SK-N-SH (cell line): Measurements from ENCODE around the gene FKBP2. TPM values are rescaled to one million over a fixed set of nuclear protein-coding genes. Genes with fewer than 3 reads are reported as not detected.

Experiments used
- CTCF ChIA-PET: fragments of 300-600, 350-600 bp; formaldehyde crosslinking; extraction: SDS; loops from one replicate; lab custom pipeline; 2021; lab: Yijun Ruan, JAX
- POLR2A ChIA-PET: fragments of 350-600 bp; sonication (Branson Sonifier 250); formaldehyde crosslinking; extraction: SDS; loops from one replicate; lab custom pipeline; 2020; ENCODE audit warnings: antibody characterized with exemption, inconsistent platforms; lab: Yijun Ruan, JAX
- DNase-seq: peaks from one replicate; pipeline ENCODE4 v3.0.0; 2012
- H2AFZ ChIP-seq: fragments of 200-600 bp; sonication (generic); 2 replicates; pipeline ENCODE4 v1.8.1; 2016; ENCODE audit warnings: antibody characterized with exemption, mild to moderate bottlenecking, low read depth
- H3F3A ChIP-seq: fragments of 200-600 bp; sonication (generic); replicated peaks from 2 replicates; pipeline ENCODE3; 2016; ENCODE audit warnings: antibody characterized with exemption, mild to moderate bottlenecking; ENCODE audit not compliant: insufficient read depth
- H3K27ac ChIP-seq, 2 experiments: fragments of 200-500 bp in 1 of 2; fragments of 200-600 bp in 1 of 2; sonication (Bioruptor generic) in 1 of 2; sonication (generic), shearing (Covaris generic) in 1 of 2; 2 replicates each; pipeline versions ENCODE4 v1.5.1 to v1.6.1; 2014 to 2016; ENCODE audit warnings: low read depth in 2 of 2, inconsistent platforms in 1 of 2, low read length in 1 of 2, mild to moderate bottlenecking in 1 of 2, mixed read lengths in 1 of 2
- H3K27me3 ChIP-seq: fragments of 200-600 bp; sonication (generic), shearing (Covaris generic); 2 replicates; pipeline ENCODE4 v1.6.1; 2016; ENCODE audit warnings: mixed run types; ENCODE audit not compliant: insufficient read depth
- H3K36me3 ChIP-seq, 2 experiments: fragments of 200-500 bp in 1 of 2; fragments of 200-600 bp in 1 of 2; sonication (Bioruptor generic) in 1 of 2; sonication (generic) in 1 of 2; replicated peaks in 1 of 2; 2 replicates each; pipeline versions ENCODE3 to v1.5.1; 2014 to 2016; ENCODE audit warnings: low read length in 1 of 2, mild to moderate bottlenecking in 1 of 2; ENCODE audit not compliant: insufficient read depth in 2 of 2, control insufficient read depth in 1 of 2
- H3K4me1 ChIP-seq, 2 experiments: fragments of 200-500 bp in 1 of 2; fragments of 200-600 bp in 1 of 2; sonication (Bioruptor generic) in 1 of 2; sonication (generic), shearing (Covaris generic) in 1 of 2; 2 replicates each; pipeline versions ENCODE4 v1.5.1 to v1.6.1; 2014 to 2016; ENCODE audit warnings: low read depth in 1 of 2, low read length in 1 of 2, mixed run types in 1 of 2; ENCODE audit not compliant: insufficient read depth in 2 of 2, control insufficient read depth in 1 of 2
- H3K4me2 ChIP-seq: fragments of 200-600 bp; sonication (generic), shearing (Covaris generic); 2 replicates; pipeline ENCODE4 v1.6.1; 2017; ENCODE audit warnings: mixed run types
- H3K4me3 ChIP-seq, 2 experiments: fragments of 200-500 bp in 1 of 2; fragments of 200-600 bp in 1 of 2; sonication (Bioruptor generic) in 1 of 2; sonication (generic), shearing (Covaris generic) in 1 of 2; 2 replicates each; pipeline versions ENCODE4 v1.5.1 to v1.8.1; 2014 to 2016; ENCODE audit warnings: low read depth in 2 of 2, inconsistent platforms in 1 of 2, low read length in 1 of 2, mild to moderate bottlenecking in 1 of 2, mixed read lengths in 1 of 2, moderate library complexity in 1 of 2
- H3K79me2 ChIP-seq: fragments of 200-600 bp; sonication (generic); 2 replicates; pipeline ENCODE4 v1.8.1; 2017; ENCODE audit warnings: mild to moderate bottlenecking; ENCODE audit not compliant: insufficient read depth
- H3K9ac ChIP-seq: fragments of 200-600 bp; sonication (generic); 2 replicates; pipeline ENCODE4 v1.6.1; 2017; ENCODE audit warnings: mixed run types
- H3K9me2 ChIP-seq: fragments of 200-600 bp; sonication (generic); 2 replicates; pipeline ENCODE4 v1.6.1; 2017; ENCODE audit warnings: mixed run types
- H3K9me3 ChIP-seq: fragments of 200-600 bp; sonication (generic); 2 replicates; pipeline ENCODE4 v1.6.1; 2017; ENCODE audit warnings: mixed run types, mild to moderate bottlenecking, moderate library complexity
- H4K20me1 ChIP-seq: fragments of 200-600 bp; sonication (generic); 2 replicates; pipeline ENCODE4 v1.6.1; 2017; ENCODE audit warnings: mild to moderate bottlenecking, mixed run types; ENCODE audit not compliant: insufficient read depth
- CHD2 ChIP-seq: fragments of 150-350 bp; IDR thresholded peaks from 2 replicates; pipeline ENCODE4 v1.6.1; 2018; ENCODE audit warnings: low read length; ENCODE audit not compliant: partially characterized antibody
- ELF1 ChIP-seq: IDR thresholded peaks from 2 replicates; pipeline ENCODE4 v1.4.0; 2012
- EZH2phosphoT487 ChIP-seq: fragments of 200-600 bp; sonication (generic); IDR thresholded peaks from 2 replicates; pipeline ENCODE4 v1.6.1; 2017; ENCODE audit warnings: low read depth, mixed run types, mild to moderate bottlenecking, antibody characterized with exemption, moderate library complexity, borderline replicate concordance
- FOXJ3 ChIP-seq: sonication (generic); formaldehyde crosslinking; IDR thresholded peaks from 2 replicates; pipeline ENCODE4 v1.5.1; 2020; ENCODE audit warnings: mild to moderate bottlenecking, missing genetic modification reagents
- FOXM1 ChIP-seq: IDR thresholded peaks from 2 replicates; pipeline ENCODE4 v1.4.0; 2012; ENCODE audit warnings: low read depth, mild to moderate bottlenecking
- GATA2 ChIP-seq: sonication (generic); formaldehyde crosslinking; IDR thresholded peaks from 2 replicates; pipeline ENCODE4 v1.5.0; 2020; ENCODE audit warnings: mild to moderate bottlenecking, missing genetic modification reagents
- JUND ChIP-seq: IDR thresholded peaks from 2 replicates; pipeline ENCODE4 v1.4.0; 2012
- NRF1 ChIP-seq: IDR thresholded peaks from 2 replicates; pipeline ENCODE4 v1.6.1; 2012; ENCODE audit warnings: low read depth, mild to moderate bottlenecking, low read length
- PBX3 ChIP-seq: IDR thresholded peaks from 2 replicates; pipeline ENCODE4; 2012
- POLR2AphosphoS5 ChIP-seq: IDR thresholded peaks from 2 replicates; pipeline ENCODE4 v1.6.1; 2012; ENCODE audit warnings: low read depth, low read length
- RCOR1 ChIP-seq: fragments of 150-350 bp; IDR thresholded peaks from 2 replicates; pipeline ENCODE4 v1.6.1; 2017; ENCODE audit warnings: antibody characterized with exemption, low read length
- RXRA ChIP-seq: IDR thresholded peaks from 2 replicates; pipeline ENCODE4 v1.4.0; 2012; ENCODE audit warnings: low read depth, mild to moderate bottlenecking, borderline replicate concordance
- TEAD4 ChIP-seq: IDR thresholded peaks from 2 replicates; pipeline ENCODE4 v1.4.0; 2012; ENCODE audit warnings: mild to moderate bottlenecking, borderline replicate concordance; ENCODE audit not compliant: insufficient read depth
- USF1 ChIP-seq: IDR thresholded peaks from 2 replicates; pipeline ENCODE4 v1.4.0; 2012; ENCODE audit warnings: low read depth, borderline replicate concordance
- USF2 ChIP-seq: fragments of 150-350 bp; IDR thresholded peaks from 2 replicates; pipeline ENCODE4 v1.6.1; 2017; ENCODE audit warnings: antibody characterized with exemption, low read length, low read depth, borderline replicate concordance
- WGBS: methylation state at CpG from one replicate; pipeline ENCODE4 v1.1.6; 2017; ENCODE audit warnings: low lambda C conversion rate; 5-methylcytosine and 5-hydroxymethylcytosine counted together
- polyA plus RNA-seq, 3 experiments: library from polyadenylated mRNA; depleted of rRNA; stranded (reverse); fragments of >200 nt; gene quantifications; 2 replicates each; pipeline ENCODE4 v1.2.3, GENCODE V29; 2012

The FKBP2 gene
- polyA plus RNA-seq, 1 of the 3 experiments (the other 2 are of a cell fraction): 127 TPM

GRCh38 chr11:64281957-64282770 is 41.3 kb downstream of the FKBP2 start:
- WGBS: 94% methylated on average over 22 of the region's 22 CpGs
- Histone ChIP-seq H3K27ac (no peak overlapping the region), H3K4me3 (no peak overlapping the region), H3K27me3 (no peaks in the 10 kb centered on the region), H4K20me1 (no peaks in the 10 kb centered on the region), H3K4me1 (peaks cover 8 to 21% of the 10 kb centered on the region in 2 experiments; a peak in 2 of 4 replicates), H3F3A (peaks cover 9% of the 10 kb centered on the region)
- POLR2A ChIA-PET: interaction anchor here (0.7 to 0.9 kb wide), 2 partner anchors 22 to 202 kb away, joined by 3 read pairs; no protein-coding TSS in a partner anchor
- TF ChIP-seq CHD2: no peak
- no peak for TF ChIP-seq RCOR1
- no peak for TF ChIP-seq PBX3
- no peak for TF ChIP-seq GATA2
- TF ChIP-seq POLR2AphosphoS5: no peak
- TF ChIP-seq ELF1: no peak
- no peak for TF ChIP-seq RXRA
- no peak for TF ChIP-seq FOXJ3
- no peak for TF ChIP-seq FOXM1
- TF ChIP-seq NRF1: no peak
- no peak for TF ChIP-seq EZH2phosphoT487
- no peak for TF ChIP-seq USF1
- no peak for TF ChIP-seq TEAD4
- no peak for TF ChIP-seq USF2
- TF ChIP-seq JUND: no peak
- TF ChIP-seq, all 33 proteins: peak for 0
- no peak overlapping the region for H3K4me2 ChIP-seq
- no peaks in the 10 kb centered on the region for H3K9me2 ChIP-seq
- no peak overlapping the region for H3K9ac ChIP-seq
- H3K36me3 ChIP-seq: peaks cover 6 to 7% of the 10 kb centered on the region in 2 experiments
- peaks cover 30% of the 10 kb centered on the region for H3K79me2 ChIP-seq
- no peaks in the 10 kb centered on the region for H3K9me3 ChIP-seq
- no peak for DNase-seq
- no peak overlapping the region for H2AFZ ChIP-seq
- CTCF ChIA-PET: interaction anchor here (0.9 to 12.2 kb wide), 3 partner anchors 10 to 34 kb away, joined by 3 to 196 read pairs (median 46); partner anchors contain the start of genes CATSPERZ and ESRRA
